NCI-H345 treated with DMSO at 0.1 percent for 48 hours (cell line): ENCODE measurements around the gene SYCP2.

Experiments
- DNase-seq: peaks from one replicate; lab custom pipeline; 2025; ENCODE audit not compliant: unreplicated experiment; lab: John Stamatoyannopoulos, UW

Gene SYCP2

GRCh38 chr20:59825563-59825920 lies 107.9 kb downstream of the SYCP2 start:
- no peak for DNase-seq

- no peak for DNase-seq
Observed at GRCh38 chr20:59824711-59825562, 108.5 kb downstream of the SYCP2 start.

- DNase-seq = no peak
Observed at GRCh38 chr20:59823491-59824259, 109.8 kb downstream of the SYCP2 start.

- DNase-seq = no peak
Observed at GRCh38 chr20:59823030-59823423, 110.4 kb downstream of the SYCP2 start.

GRCh38 chr20:59822291-59823029 lies 111.0 kb downstream of the SYCP2 start:
- DNase-seq = no peak

- DNase-seq = no peak
Observed at GRCh38 chr20:59821788-59822187, 111.6 kb downstream of the SYCP2 start.

GRCh38 chr20:59821201-59821600 lies 112.2 kb downstream of the SYCP2 start:
- no peak for DNase-seq

GRCh38 chr20:59820204-59821041 lies 113.0 kb downstream of the SYCP2 start:
- DNase-seq = peak; percentile 48

- DNase-seq = no peak
Observed at GRCh38 chr20:59819496-59820203, 113.8 kb downstream of the SYCP2 start.

GRCh38 chr20:59818911-59819310 lies 114.5 kb downstream of the SYCP2 start:
- DNase-seq = no peak

GRCh38 chr20:59817846-59818615 lies 115.4 kb downstream of the SYCP2 start:
- no peak for DNase-seq

GRCh38 chr20:59817406-59817805 lies 116.0 kb downstream of the SYCP2 start:
- no peak for DNase-seq

GRCh38 chr20:59816146-59816738 lies 117.2 kb downstream of the SYCP2 start:
- no peak for DNase-seq

GRCh38 chr20:59814840-59815340 lies 118.5 kb downstream of the SYCP2 start:
- no peak for DNase-seq

- DNase-seq = no peak
Observed at GRCh38 chr20:59813948-59814839, 119.2 kb downstream of the SYCP2 start.
